Measurements from ENCODE around the gene COX19. TPM values are rescaled to one million over a fixed set of nuclear protein-coding genes. Genes with fewer than 3 reads are reported as not detected.

The COX19 gene
- total and polyA plus RNA-seq, 2 of the 13 experiments (the other 11 are each of a cell fraction or from before 2014, with no cell fraction given) = 11.5 to 21.7 TPM

- TF ChIP-seq ZNF577 (CRISPR knock-in tag; IDR thresholded peaks at IDR 0.05; ENCODE audit: borderline replicate concordance, low read depth) (no peak), CBX2 (IDR thresholded peaks at IDR 0.05; ENCODE audit: low read depth, low read length) (no peak), CBX2 (CRISPR knock-in tag; IDR thresholded peaks at IDR 0.05; ENCODE audit: low read depth) (no peak), MTF2 (CRISPR knock-in tag; IDR thresholded peaks at IDR 0.05; ENCODE audit: borderline replicate concordance) (no peak), ZHX2 (IDR thresholded peaks at IDR 0.05; ENCODE audit: low read depth) (no peak), ZHX2 (CRISPR knock-in tag; IDR thresholded peaks at IDR 0.05; ENCODE audit: borderline replicate concordance) (no peak), ZNF614 (CRISPR knock-in tag; IDR thresholded peaks at IDR 0.05; ENCODE audit: borderline replicate concordance) (no peak), ZFP90 (CRISPR knock-in tag; IDR thresholded peaks at IDR 0.05; ENCODE audit: borderline replicate concordance) (no peak), ZNF337 (CRISPR knock-in tag; IDR thresholded peaks at IDR 0.05; ENCODE audit: borderline replicate concordance, low read depth) (no peak), NFE2 (CRISPR knock-in tag; IDR thresholded peaks at IDR 0.05) (no peak), ZNF724P (CRISPR knock-in tag; IDR thresholded peaks at IDR 0.05; ENCODE audit: borderline replicate concordance) (no peak), THYN1 (CRISPR knock-in tag; IDR thresholded peaks at IDR 0.05; ENCODE audit: borderline replicate concordance, low read depth) (no peak), GABPA (IDR thresholded peaks at IDR 0.05; ENCODE audit: low read depth, low read length) (no peak), GABPA (CRISPR knock-in tag; IDR thresholded peaks at IDR 0.05; ENCODE audit: low read depth) (no peak), IKZF4 (CRISPR knock-in tag; IDR thresholded peaks at IDR 0.05; ENCODE audit: borderline replicate concordance, low read depth, not compliant biosample characterization) (no peak), PBX2 (CRISPR knock-in tag; IDR thresholded peaks at IDR 0.05) (no peak), THAP7 (CRISPR knock-in tag; IDR thresholded peaks at IDR 0.05) (no peak; the same call in 1 of the 2 replicates), MEIS1 (CRISPR knock-in tag; IDR thresholded peaks at IDR 0.05; ENCODE audit: borderline replicate concordance) (no peak), ZNF891 (CRISPR knock-in tag; IDR thresholded peaks at IDR 0.05) (0 out of 2 replicates have a peak, but pooled peaks have one; percentile 30), ZNF616 (CRISPR knock-in tag; IDR thresholded peaks at IDR 0.05; ENCODE audit: low read depth) (peak; percentile 41; the same call in 1 of the 2 replicates)
Observed at GRCh38 chr7:960269-960871, 15.0 kb downstream of the COX19 start (continued).
